ENCODE data around the gene BLOC1S6.

DNA sequence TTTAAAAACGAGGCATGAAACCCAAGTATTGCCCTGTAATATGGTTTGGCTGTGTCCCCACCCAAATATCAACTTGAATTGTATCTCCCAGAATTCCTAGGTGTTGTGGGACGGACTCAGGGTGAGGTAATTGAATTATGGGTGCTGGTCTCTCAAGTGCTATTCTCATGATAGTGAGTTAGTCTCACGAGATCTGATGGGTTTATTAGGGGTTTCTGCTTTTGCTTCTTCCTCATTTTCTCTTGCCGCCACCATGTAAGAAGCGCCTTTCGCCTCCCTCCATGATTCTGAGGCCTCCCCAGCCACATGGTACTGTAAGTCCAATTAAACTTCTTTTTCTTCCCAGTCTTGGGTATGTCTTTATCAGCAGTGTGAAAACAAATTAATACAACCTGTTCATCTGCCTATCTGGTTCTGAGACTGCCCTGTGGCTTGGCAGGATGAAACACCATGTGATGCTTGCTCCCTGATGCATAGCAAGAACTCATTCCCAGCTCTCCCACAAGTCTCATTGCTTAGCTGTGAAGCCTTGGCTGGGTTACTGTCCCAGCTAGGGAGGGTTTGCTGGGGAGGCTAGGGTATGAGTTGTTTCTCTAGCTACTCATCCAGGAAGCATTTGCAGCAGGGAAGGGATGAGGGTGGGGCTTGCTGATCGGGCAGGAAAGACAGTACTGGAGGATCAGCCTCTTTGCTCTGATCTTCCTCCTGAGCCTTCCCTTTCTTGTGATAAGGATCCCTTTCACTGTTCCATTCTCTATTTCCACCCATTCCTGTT is 43.9 kb downstream of the BLOC1S6 start:
- TF ChIP-seq, protein P1, sequence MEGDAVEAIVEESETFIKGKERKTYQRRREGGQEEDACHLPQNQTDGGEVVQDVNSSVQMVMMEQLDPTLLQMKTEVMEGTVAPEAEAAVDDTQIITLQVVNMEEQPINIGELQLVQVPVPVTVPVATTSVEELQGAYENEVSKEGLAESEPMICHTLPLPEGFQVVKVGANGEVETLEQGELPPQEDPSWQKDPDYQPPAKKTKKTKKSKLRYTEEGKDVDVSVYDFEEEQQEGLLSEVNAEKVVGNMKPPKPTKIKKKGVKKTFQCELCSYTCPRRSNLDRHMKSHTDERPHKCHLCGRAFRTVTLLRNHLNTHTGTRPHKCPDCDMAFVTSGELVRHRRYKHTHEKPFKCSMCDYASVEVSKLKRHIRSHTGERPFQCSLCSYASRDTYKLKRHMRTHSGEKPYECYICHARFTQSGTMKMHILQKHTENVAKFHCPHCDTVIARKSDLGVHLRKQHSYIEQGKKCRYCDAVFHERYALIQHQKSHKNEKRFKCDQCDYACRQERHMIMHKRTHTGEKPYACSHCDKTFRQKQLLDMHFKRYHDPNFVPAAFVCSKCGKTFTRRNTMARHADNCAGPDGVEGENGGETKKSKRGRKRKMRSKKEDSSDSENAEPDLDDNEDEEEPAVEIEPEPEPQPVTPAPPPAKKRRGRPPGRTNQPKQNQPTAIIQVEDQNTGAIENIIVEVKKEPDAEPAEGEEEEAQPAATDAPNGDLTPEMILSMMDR (IDR thresholded peaks at IDR 0.05; ENCODE audit: poor library complexity, severe bottlenecking): no peak
- TF ChIP-seq, protein P2, sequence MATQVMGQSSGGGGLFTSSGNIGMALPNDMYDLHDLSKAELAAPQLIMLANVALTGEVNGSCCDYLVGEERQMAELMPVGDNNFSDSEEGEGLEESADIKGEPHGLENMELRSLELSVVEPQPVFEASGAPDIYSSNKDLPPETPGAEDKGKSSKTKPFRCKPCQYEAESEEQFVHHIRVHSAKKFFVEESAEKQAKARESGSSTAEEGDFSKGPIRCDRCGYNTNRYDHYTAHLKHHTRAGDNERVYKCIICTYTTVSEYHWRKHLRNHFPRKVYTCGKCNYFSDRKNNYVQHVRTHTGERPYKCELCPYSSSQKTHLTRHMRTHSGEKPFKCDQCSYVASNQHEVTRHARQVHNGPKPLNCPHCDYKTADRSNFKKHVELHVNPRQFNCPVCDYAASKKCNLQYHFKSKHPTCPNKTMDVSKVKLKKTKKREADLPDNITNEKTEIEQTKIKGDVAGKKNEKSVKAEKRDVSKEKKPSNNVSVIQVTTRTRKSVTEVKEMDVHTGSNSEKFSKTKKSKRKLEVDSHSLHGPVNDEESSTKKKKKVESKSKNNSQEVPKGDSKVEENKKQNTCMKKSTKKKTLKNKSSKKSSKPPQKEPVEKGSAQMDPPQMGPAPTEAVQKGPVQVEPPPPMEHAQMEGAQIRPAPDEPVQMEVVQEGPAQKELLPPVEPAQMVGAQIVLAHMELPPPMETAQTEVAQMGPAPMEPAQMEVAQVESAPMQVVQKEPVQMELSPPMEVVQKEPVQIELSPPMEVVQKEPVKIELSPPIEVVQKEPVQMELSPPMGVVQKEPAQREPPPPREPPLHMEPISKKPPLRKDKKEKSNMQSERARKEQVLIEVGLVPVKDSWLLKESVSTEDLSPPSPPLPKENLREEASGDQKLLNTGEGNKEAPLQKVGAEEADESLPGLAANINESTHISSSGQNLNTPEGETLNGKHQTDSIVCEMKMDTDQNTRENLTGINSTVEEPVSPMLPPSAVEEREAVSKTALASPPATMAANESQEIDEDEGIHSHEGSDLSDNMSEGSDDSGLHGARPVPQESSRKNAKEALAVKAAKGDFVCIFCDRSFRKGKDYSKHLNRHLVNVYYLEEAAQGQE (IDR thresholded peaks at IDR 0.05; ENCODE audit: borderline replicate concordance): no peak
- TF ChIP-seq SMC3 (conservative IDR thresholded peaks at IDR 0.05; ENCODE audit: poor library complexity) (no peak), TAF1 (IDR thresholded peaks at IDR 0.05; ENCODE audit: low read depth) (no peak), RAD21 (conservative IDR thresholded peaks at IDR 0.05) (no peak), EZH2 (IDR thresholded peaks at IDR 0.05; ENCODE audit: borderline replicate concordance, insufficient read depth, low read length, poor library complexity, severe bottlenecking) (no peak), EP300 (conservative IDR thresholded peaks at IDR 0.05; ENCODE audit: poor library complexity, severe bottlenecking) (no peak), POLR2AphosphoS5 (IDR thresholded peaks at IDR 0.05) (no peak)

Measured in neural cell (in vitro differentiated cells).